ENCODE measurements around the gene MORC2.

DNA sequence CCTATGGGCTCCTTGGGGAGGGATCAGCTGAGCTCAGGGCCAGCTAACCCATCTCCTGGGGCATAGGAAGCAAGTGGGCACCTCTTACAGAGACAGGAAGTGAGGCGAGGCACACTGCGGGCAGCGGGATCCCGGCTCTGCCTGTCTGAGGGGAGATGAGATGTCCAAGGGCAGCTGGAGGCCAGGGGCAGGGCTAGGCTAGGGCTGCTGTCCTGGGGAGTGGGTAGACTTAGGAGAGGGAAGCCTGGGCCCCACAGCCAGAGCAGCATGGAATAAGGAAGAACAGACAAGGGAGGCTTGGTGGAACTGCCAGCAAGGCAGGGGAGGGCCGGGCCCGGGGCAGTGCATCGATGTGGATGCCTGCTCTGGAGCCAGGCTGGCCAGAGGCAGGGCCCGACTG lies 76.3 kb downstream of the MORC2 start:
- TF ChIP-seq, protein P1, sequence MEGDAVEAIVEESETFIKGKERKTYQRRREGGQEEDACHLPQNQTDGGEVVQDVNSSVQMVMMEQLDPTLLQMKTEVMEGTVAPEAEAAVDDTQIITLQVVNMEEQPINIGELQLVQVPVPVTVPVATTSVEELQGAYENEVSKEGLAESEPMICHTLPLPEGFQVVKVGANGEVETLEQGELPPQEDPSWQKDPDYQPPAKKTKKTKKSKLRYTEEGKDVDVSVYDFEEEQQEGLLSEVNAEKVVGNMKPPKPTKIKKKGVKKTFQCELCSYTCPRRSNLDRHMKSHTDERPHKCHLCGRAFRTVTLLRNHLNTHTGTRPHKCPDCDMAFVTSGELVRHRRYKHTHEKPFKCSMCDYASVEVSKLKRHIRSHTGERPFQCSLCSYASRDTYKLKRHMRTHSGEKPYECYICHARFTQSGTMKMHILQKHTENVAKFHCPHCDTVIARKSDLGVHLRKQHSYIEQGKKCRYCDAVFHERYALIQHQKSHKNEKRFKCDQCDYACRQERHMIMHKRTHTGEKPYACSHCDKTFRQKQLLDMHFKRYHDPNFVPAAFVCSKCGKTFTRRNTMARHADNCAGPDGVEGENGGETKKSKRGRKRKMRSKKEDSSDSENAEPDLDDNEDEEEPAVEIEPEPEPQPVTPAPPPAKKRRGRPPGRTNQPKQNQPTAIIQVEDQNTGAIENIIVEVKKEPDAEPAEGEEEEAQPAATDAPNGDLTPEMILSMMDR (IDR thresholded peaks at IDR 0.05; ENCODE audit: insufficient read depth, low read length): no peak
- no peak for TF ChIP-seq POLR2AphosphoS5 (IDR thresholded peaks at IDR 0.05; ENCODE audit: low read depth)
- TF ChIP-seq, protein P2, sequence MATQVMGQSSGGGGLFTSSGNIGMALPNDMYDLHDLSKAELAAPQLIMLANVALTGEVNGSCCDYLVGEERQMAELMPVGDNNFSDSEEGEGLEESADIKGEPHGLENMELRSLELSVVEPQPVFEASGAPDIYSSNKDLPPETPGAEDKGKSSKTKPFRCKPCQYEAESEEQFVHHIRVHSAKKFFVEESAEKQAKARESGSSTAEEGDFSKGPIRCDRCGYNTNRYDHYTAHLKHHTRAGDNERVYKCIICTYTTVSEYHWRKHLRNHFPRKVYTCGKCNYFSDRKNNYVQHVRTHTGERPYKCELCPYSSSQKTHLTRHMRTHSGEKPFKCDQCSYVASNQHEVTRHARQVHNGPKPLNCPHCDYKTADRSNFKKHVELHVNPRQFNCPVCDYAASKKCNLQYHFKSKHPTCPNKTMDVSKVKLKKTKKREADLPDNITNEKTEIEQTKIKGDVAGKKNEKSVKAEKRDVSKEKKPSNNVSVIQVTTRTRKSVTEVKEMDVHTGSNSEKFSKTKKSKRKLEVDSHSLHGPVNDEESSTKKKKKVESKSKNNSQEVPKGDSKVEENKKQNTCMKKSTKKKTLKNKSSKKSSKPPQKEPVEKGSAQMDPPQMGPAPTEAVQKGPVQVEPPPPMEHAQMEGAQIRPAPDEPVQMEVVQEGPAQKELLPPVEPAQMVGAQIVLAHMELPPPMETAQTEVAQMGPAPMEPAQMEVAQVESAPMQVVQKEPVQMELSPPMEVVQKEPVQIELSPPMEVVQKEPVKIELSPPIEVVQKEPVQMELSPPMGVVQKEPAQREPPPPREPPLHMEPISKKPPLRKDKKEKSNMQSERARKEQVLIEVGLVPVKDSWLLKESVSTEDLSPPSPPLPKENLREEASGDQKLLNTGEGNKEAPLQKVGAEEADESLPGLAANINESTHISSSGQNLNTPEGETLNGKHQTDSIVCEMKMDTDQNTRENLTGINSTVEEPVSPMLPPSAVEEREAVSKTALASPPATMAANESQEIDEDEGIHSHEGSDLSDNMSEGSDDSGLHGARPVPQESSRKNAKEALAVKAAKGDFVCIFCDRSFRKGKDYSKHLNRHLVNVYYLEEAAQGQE (IDR thresholded peaks at IDR 0.05; ENCODE audit: insufficient replicate concordance, low read depth): no peak
